ENCODE results near the gene IL21R.
"Not testable (repeated sequence)": the region's sequence is repeated elsewhere in the genome, so short reads cannot be mapped to it uniquely, and the experiment has no call there.

IL21R gene

DNA sequence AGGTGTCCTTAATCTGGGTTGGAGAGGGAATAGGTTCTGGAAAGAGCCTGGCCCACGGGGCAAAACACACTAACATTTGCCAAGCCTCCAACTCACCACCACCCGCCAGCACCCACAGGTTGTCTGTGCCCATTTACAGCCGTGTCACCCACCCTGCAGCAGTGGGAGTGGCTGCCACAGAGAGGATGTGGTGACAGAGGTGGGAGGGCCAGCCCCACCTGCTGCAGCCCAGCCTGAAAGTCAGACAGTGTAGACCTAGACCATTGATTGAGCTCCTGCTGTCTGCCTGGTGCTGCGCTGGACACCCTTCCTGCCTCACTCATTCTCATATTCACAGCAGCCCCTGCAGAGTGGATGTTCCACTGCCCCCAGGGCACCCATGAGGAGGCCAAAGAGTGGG, 44.7 kb downstream of the IL21R start:
- DNase-seq (ENCODE audit: low read depth): peak; percentile 56

DNA sequence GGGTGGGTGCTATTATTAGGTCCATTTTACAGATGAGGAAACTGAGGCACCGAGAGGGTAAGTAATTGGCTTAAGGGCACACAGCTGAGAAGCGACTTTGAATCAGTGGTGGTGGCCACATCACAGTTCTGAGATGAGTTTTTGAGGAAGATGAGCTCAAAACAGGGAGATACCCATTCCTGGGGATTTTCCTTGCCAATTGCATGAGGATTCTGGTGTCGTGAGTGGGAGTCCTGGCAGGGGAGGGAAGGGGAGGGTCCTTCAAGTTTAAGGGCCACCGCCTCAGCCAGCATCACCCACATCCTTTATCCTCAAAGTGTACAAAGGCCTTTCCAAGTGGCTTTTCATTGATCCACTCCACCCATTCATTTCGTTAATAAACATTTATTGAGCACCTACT, 45.3 kb downstream of the IL21R start:
- no peak for DNase-seq (ENCODE audit: low read depth)

- no peak for DNase-seq (ENCODE audit: low read depth)
These were observed 46.8 kb downstream of the IL21R start for GRCh38 chr16:27448532-27449433.

DNA sequence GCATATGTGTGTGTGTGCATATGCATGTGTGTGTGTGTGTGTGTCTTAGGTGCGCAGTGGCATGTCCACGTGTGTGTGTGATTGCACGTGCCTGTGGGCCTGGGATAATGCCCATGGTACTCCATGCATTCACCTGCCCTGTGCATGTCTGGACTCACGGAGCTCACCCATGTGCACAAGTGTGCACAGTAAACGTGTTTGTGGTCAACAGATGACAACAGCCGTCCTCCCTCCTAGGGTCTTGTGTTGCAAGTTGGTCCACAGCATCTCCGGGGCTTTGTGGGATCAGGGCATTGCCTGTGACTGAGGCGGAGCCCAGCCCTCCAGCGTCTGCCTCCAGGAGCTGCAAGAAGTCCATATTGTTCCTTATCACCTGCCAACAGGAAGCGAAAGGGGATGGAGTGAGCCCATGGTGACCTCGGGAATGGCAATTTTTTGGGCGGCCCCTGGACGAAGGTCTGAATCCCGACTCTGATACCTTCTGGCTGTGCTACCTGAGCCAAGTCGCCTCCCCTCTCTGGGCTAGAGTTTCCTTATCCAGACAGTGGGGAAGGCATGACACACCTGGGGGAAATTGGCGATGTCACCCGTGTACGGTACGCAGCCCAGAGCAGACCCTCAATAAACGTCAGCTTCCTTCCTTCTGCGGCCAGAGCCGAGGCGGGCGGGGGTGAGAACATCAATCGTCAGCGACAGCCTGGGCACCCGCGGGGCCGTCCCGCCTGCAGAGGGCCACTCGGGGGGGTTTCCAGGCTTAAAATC, 47.6 kb downstream of the IL21R start:
- peak; percentile 81 for DNase-seq (ENCODE audit: low read depth)

DNA sequence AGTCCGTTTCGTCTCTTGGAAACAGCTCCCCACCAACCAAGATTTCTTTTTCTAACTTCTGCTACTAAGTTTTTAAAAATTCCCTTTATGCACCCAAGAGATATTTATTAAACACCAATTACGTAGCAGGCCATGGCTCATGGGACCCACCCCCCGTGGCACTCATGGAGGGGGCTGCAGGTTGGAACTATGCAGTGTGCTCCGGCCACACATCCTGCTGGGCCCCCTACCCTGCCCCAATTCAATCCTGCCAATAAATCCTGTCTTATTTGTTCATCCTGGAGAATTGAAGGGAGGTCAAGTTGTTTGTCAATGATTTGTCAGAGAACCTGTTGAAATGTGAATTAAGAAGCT, 48.2 kb downstream of the IL21R start:
- no peak for DNase-seq (ENCODE audit: low read depth)

GRCh38 chr16:27452569-27453493, 50.9 kb downstream of the IL21R start:
- DNase-seq (ENCODE audit: low read depth): no peak

- no peak for DNase-seq (ENCODE audit: low read depth)
These were observed 51.5 kb downstream of the IL21R start for GRCh38 chr16:27453494-27453825.

- DNase-seq (ENCODE audit: low read depth): no peak
These were observed 53.7 kb downstream of the IL21R start for GRCh38 chr16:27455700-27456099.

- not testable (repeated sequence) for DNase-seq (ENCODE audit: low read depth)
These were observed 55.6 kb downstream of the IL21R start for GRCh38 chr16:27457605-27457900.

- no peak for DNase-seq (ENCODE audit: low read depth)
These were observed 56.3 kb downstream of the IL21R start for GRCh38 chr16:27458258-27458657.

GRCh38 chr16:27458987-27459688, 57.2 kb downstream of the IL21R start:
- no peak for DNase-seq (ENCODE audit: low read depth)

DNA sequence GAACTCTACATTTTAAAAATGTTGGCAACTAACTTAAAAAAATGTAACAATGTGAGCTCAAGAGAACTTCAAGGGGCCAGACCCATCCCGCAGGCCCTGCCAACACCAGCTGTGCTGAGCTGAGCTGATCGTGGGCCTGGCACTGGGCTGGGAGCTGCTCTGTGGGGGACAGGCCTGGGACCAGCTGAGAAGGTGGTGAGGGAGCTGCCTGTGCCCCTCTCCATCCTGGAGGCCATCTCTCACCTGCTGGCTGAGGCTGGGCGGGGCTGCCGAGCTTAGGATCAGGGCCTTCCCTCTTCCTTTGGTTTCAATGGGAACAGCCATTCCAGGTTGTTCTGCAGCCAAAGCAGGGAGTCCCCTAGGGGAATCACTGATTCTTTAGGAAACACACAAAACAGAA, 58.2 kb downstream of the IL21R start:
- DNase-seq (ENCODE audit: low read depth): no peak

GRCh38 chr16:27460663-27461482, 58.9 kb downstream of the IL21R start:
- DNase-seq (ENCODE audit: low read depth): no peak

DNA sequence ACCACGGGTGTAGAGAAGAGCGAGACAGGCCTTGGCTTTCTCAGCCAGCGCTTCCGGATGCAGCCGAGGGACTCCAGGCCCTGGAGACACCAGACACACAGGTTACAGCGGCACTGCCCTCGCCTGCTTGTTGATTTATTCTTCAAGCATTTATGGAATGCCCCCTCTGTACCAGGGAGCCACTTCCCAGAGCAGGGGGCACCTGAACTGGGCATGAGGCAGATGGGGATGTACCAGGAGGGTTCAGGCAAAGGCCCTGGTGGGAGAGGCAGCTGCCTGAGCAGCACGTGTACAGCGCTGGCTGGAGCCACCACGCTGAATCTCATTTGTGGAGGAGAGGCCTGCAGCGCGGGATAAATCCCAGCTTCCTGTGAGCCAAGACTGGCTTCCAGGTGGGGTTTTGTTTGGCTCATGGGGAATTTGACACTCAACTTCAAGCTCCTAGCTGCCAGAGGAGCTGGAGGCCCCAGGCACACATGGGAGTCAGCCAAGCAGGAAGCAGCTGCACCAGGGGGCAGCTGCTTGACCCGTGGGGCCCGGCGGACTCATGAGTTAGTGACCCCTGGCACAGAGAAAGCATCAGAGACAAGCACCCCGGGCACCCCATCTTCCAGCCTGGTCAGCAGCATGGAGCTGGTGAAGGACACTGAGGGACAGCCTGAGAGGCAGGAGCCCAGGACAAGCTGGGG, 59.7 kb downstream of the IL21R start:
- no peak for DNase-seq (ENCODE audit: low read depth)

DNA sequence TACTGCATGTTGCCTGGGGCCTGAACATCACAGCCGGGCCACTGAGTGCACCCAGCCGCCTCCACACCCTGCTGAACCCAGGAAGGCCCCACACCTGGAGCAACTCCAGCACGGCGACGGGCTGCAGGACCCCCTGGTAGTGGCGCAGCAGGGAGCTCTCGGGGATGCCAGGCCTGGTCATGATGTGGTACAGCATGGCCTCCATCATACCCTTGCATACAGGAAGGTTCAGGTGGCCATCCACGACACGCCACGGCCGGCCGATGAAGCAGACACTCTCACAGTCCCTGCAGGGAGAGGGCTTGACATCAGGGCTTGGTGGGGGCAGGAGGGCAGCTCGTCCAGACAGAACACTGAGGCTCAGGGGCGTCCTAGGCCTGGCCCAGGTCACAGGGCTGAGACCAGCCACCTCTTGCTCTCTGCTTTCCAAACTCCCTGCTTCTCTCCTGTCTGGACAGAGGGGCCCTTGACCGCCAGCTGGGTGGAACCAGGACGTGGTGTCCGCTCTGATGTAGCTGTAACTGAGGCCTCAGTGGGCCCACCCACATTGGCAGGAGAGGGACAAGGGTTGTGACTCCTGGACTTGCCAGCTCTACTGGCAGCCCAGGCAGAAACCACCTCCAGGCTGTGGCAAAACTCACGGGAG, 60.3 kb downstream of the IL21R start:
- no peak for DNase-seq (ENCODE audit: low read depth)

GRCh38 chr16:27462846-27463682, 61.1 kb downstream of the IL21R start:
- DNase-seq (ENCODE audit: low read depth): no peak

DNA sequence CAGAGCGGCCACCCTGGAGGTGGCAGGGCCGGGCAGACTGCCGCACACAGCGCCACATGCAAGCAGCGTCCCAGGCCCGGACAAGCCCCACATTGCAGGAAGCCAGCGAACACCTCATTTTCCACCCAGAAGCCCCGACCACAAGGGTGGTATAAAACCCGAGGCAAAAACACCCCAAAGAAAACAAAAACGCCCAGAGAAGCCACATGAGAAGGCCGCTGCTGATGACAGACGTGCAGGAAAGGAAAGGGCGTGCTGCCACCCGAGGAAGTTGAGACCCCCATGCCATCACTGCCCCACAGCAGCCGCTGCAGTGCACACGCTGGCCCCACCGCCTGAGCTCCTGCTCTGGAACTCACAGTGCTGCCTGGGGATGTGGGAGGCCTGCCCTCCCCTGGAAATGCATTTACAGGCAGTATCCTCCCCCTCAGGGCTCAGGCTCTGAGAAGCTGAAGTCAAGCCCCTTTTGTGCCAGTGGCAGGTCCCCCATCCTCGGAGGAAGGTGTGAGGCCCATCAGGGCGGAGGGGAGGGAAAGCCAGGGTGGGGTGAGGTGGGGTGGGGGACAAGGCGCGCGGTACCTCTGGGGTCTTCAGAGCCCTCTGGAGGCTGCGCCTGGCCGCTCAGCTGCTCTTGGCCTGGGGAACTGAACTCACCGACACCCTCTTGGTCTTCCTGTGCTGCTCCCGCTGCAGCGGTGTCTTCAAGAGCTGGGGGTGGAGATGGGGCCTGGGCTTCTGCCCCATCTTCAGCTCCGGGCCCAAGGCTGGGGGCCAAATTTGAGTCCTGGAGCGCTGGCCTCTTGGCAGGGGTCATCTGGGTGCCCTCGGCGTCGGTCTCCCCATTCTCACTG, 62.0 kb downstream of the IL21R start:
- peak; percentile 43 for DNase-seq (ENCODE audit: low read depth)

All from stimulated activated CD8-positive, alpha-beta memory T cell treated with anti-CD3 and anti-CD28 coated beads, Interleukin-4, amount 100 ng/mL, for 24 hours (primary cell).